ENCODE data around the gene ZNF646.

ZNF646 gene

GRCh38 chr16:31130899-31131298 is 56.7 kb downstream of the ZNF646 start:
- DNase-seq (ENCODE audit: low read depth) = no peak

GRCh38 chr16:31131416-31131815 is 57.2 kb downstream of the ZNF646 start:
- no peak for DNase-seq (ENCODE audit: low read depth)

GRCh38 chr16:31131841-31132271 is 57.6 kb downstream of the ZNF646 start:
- no peak for DNase-seq (ENCODE audit: low read depth)

- DNase-seq (ENCODE audit: low read depth) = no peak
Measured at GRCh38 chr16:31132303-31132979, 58.2 kb downstream of the ZNF646 start.

- DNase-seq (ENCODE audit: low read depth) = no peak
Measured at GRCh38 chr16:31133046-31133501, 58.9 kb downstream of the ZNF646 start.

All from non-pigmented ciliary epithelial cell (primary cell).